Thoracic aorta (tissue), 2 donors: ENCODE data around the gene NATD1. TPM values are rescaled to one million over a fixed set of nuclear protein-coding genes. Genes with fewer than 3 reads are reported as not detected.

Source experiments
- ATAC-seq: fragments of 150-250 bp; one replicate; pipeline ENCODE4 v1.8.0; 2017; ENCODE audit warnings: low read depth; ENCODE audit not compliant: insufficient number of reproducible peaks, low FRiP score
- DNase-seq: peaks from one replicate; pipeline ENCODE4 v3.0.0-alpha.2; 2020; ENCODE audit warnings: low spot score
- H3K27ac ChIP-seq, 2 donors: fragments of 200-600 bp; sonication (generic); 1 replicate in 1 of 2; 2 replicates in 1 of 2; pipeline ENCODE4 v1.5.1; 2016; ENCODE audit warnings: mild to moderate bottlenecking in 2 of 2, moderate library complexity in 2 of 2
- H3K27me3 ChIP-seq: fragments of 200-600 bp; sonication (generic); replicated peaks from 2 replicates; pipeline ENCODE4 v1.6.0; 2016; ENCODE audit warnings: mild to moderate bottlenecking; ENCODE audit not compliant: insufficient read depth
- H3K36me3 ChIP-seq: fragments of 200-600 bp; sonication (generic); one replicate; pipeline ENCODE4 v1.5.1; 2016
- H3K4me1 ChIP-seq, 2 donors: fragments of 200-600 bp; sonication (generic); 1 replicate in 1 of 2; 2 replicates in 1 of 2; pipeline versions ENCODE4 v1.5.1 to v1.6.0; 2016; ENCODE audit warnings: low read depth in 2 of 2, mild to moderate bottlenecking in 1 of 2; ENCODE audit not compliant: control insufficient read depth in 1 of 2
- H3K4me3 ChIP-seq: fragments of 200-600 bp; sonication (generic); 2 replicates; pipeline ENCODE4 v1.5.1; 2016; ENCODE audit warnings: mild to moderate bottlenecking
- H3K9me3 ChIP-seq: fragments of 200-600 bp; sonication (generic); 2 replicates; pipeline ENCODE4 v1.5.1; 2016
- total RNA-seq, 2 donors: library from RNA; depleted of rRNA; stranded (reverse); fragments of >200 nt; gene quantifications; one replicate each; pipeline versions ENCODE4 v1.1.0 to v1.2.3, GENCODE V29; 2016
- TF ChIP-seq, protein P1 (sequence below): fragments of 200-600 bp; sonication (generic); IDR thresholded peaks from one replicate; pipeline ENCODE4 v1.5.1; 2019; ENCODE audit warnings: antibody characterized with exemption

The NATD1 gene
- total RNA-seq, 2 donors from 2014 or later, result 8.4 to 9.7 TPM

DNA sequence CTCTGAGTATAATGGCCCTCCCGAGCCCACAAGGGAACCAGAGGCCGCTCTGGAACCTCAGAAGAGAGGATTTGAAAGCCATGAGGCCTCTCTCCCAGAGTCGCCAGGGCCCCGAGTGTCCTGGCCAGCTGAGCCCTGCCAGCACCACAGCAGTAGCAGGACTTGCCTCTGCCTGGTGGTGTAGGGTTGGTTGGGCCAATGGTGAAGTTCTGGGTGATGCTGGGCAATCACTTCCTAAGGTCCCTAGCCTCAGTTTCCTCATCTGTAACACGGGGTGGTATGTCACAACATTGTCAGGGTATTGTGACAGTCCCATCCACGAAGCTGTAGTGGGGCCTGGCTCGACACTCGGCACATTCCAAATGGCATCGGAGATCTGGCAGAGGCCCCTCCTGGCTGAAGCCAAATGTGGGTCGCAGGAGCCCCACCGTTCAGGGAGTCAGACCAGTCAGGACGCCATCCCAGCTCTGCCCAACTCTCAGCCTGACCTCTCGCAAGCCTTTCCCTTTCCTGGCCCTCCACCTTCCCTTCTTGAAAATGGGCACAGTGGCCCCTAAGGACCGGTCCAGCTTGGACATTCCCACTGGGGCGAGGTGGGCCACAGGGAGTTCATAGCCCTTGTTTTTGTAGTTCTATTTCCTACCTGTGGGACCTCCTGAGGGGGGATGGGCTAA, 1.7 kb downstream of the NATD1 start:
- Histone ChIP-seq H3K36me3 (no peaks in the 10 kb centered on the region), H3K27me3 (no peaks in the 10 kb centered on the region), H3K27ac (peak overlapping the region; percentile 29 to 57), H3K4me1 (peaks cover 16 to 35% of the 10 kb centered on the region in 2 donors), H3K4me3 (peak overlapping the region; percentile 76), H3K9me3 (no peaks in the 10 kb centered on the region)
- no peak for DNase-seq
- no peak for ATAC-seq
- TF ChIP-seq, protein P1, sequence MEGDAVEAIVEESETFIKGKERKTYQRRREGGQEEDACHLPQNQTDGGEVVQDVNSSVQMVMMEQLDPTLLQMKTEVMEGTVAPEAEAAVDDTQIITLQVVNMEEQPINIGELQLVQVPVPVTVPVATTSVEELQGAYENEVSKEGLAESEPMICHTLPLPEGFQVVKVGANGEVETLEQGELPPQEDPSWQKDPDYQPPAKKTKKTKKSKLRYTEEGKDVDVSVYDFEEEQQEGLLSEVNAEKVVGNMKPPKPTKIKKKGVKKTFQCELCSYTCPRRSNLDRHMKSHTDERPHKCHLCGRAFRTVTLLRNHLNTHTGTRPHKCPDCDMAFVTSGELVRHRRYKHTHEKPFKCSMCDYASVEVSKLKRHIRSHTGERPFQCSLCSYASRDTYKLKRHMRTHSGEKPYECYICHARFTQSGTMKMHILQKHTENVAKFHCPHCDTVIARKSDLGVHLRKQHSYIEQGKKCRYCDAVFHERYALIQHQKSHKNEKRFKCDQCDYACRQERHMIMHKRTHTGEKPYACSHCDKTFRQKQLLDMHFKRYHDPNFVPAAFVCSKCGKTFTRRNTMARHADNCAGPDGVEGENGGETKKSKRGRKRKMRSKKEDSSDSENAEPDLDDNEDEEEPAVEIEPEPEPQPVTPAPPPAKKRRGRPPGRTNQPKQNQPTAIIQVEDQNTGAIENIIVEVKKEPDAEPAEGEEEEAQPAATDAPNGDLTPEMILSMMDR, result no peak

DNA sequence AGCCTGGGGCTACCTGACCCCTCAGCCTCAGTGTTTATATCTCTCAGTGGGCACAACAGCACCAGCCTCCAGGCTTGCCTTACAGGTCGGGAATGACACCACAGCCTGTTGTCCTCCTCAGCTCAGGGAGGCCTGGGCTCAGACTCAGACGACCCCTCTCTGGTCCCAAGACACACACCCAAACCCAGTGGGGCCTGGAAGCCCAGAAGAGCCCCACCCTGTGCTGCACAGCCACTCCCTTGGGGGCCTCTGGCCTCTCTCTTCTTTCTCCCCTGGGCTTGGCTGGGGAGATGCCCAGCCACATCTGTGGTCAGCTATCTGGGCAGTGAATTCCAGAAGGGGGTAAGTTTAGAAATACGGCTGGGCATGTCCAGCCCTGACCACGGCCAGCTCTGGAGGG, 2.4 kb downstream of the NATD1 start:
- DNase-seq (no peak), ATAC-seq (no peak)
- Histone ChIP-seq H3K9me3 (no peaks in the 10 kb centered on the region), H3K36me3 (no peaks in the 10 kb centered on the region), H3K4me3 (peak overlapping the region; percentile 76), H3K27me3 (no peaks in the 10 kb centered on the region), H3K4me1 (peaks cover 20 to 41% of the 10 kb centered on the region in 2 donors), H3K27ac (peak overlapping the region; percentile 29 to 57)
- TF ChIP-seq, protein P1, result no peak

DNA sequence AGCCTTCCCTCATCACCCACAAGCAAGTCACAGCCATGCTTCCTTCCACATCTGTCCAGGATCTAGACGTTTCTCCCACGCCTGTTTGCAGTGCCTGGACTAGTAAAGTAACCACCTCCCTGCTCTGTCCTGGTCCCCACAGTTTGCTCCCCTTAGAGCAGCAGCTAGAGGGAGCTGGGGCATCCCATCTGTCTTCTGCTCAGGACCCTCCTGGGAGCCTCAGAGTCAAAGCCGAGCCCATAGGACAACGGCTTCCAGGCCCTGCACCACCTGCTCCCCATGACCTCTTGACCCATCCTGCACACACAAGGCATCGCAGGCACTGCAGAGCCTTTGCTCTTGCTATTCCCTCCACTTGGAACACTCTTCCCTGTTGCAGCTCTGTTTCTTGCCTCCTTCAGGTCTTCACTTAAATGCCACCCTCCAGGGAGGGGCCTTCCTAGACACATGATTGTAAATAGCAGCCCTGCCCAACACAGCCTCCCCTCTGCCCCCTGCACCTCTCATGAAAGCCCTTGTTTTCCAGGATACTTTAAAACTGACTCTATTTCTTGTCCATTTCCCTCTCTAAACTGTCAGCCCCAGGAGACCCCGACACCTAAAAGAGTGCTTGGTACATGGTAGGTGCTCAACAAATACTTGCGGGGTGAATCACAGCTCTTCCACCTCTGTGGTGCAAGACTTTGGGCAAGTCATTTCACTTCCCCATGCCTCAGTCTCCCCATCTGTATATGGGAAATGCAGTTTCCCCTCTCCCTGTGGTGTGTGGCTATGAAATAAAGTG, 3.1 kb downstream of the NATD1 start:
- Histone ChIP-seq H3K27ac (peak overlapping the region in 1 of 2 donors; percentile 57), H3K9me3 (no peaks in the 10 kb centered on the region), H3K4me1 (peaks cover 23 to 42% of the 10 kb centered on the region in 2 donors), H3K36me3 (no peaks in the 10 kb centered on the region), H3K27me3 (no peaks in the 10 kb centered on the region), H3K4me3 (no peak overlapping the region)
- TF ChIP-seq, protein P1, result no peak
- DNase-seq, result no peak
- no peak for ATAC-seq

- DNase-seq, result no peak
- no peaks in the 10 kb centered on the region for H3K9me3 ChIP-seq
- H3K27ac ChIP-seq, result no peak overlapping the region
- H3K36me3 ChIP-seq, result no peaks in the 10 kb centered on the region
- ATAC-seq, result no peak
- no peaks in the 10 kb centered on the region for H3K27me3 ChIP-seq
- no peak overlapping the region for H3K4me3 ChIP-seq
- TF ChIP-seq, protein P1, result no peak
- peaks cover 23 to 42% of the 10 kb centered on the region in 2 donors for H3K4me1 ChIP-seq
These were observed 4.0 kb downstream of the NATD1 start for GRCh38 chr17:21249086-21249795.

- H3K4me3 ChIP-seq, result no peak overlapping the region
- H3K27me3 ChIP-seq, result no peaks in the 10 kb centered on the region
- peaks cover 20 to 37% of the 10 kb centered on the region in 2 donors for H3K4me1 ChIP-seq
- ATAC-seq (no peak), DNase-seq (no peak)
- TF ChIP-seq, protein P1, result no peak
- no peak overlapping the region for H3K27ac ChIP-seq
- no peaks in the 10 kb centered on the region for H3K36me3 ChIP-seq
- H3K9me3 ChIP-seq, result no peaks in the 10 kb centered on the region
These were observed 4.7 kb downstream of the NATD1 start for GRCh38 chr17:21248500-21248899.
